Measurements from ENCODE around the gene PLA2G4E.
A peak's percentile ranks its signal among the peaks of the same experiment; 100 is the strongest.

Gene PLA2G4E

DNA sequence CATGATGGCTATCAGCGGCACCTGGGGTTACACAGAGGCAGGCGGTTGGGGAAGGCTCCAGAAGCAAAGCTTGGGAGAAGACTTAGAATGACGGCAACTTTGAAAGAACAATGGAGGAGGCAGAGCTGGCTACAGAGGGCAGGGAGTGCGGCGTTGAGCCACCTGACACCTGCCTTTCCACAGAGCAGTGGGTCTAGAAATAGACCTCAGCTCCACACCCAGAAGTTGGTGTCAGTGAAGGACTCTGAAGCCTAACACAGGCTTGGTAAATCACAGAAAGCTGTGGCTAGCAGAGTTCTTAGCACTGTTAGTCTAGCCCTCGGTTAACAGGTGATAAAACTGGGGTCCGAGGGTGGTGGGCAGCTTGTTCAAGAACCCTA, 25.4 kb downstream of the PLA2G4E start:
- H3K36me3 Mint-ChIP-seq (ENCODE audit: low read depth), result no peaks in the 10 kb centered on the region
- no peak overlapping the region for H3K27ac Mint-ChIP-seq
- peaks cover 6% of the 10 kb centered on the region for H3K27me3 Mint-ChIP-seq
- peaks cover 8% of the 10 kb centered on the region for H3K4me1 Mint-ChIP-seq (ENCODE audit: low read depth)
- no peak for DNase-seq
- H3K9me3 Mint-ChIP-seq, result no peaks in the 10 kb centered on the region
- no peak overlapping the region for H3K4me3 Mint-ChIP-seq

DNA sequence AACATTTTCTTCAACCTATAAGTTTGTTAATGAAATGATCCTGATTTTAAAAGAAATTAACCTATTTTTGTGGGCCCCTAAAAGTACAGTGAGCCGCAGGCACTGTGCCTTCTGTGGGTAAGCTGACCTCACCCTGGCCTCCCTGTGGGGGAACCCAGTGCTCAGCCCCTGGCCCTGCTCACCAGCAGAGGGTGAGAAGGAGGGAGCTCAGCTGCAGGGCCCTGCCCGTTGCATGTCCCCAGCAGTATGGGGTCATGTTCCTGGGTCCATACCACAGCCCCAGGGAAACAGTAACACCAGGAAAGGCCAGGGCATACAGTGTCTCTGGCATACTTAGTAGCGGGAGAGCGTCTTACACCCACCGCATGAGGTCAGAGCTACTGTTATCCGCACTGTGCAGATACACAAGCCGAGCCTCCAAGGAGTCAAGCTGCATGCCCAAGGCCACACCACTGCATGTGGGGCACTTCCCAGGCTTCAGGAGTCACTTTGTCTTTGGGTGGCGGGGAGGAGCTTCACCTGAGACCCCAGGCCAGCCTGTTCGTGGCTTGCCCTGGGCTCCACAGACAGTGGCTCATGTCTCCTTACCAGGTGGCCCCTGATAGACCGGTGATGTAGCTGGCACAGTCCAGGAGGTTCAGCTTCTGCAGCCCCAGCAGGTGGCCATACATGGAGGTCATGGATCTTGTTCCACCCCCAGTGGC, 25.9 kb downstream of the PLA2G4E start:
- H3K36me3 Mint-ChIP-seq (ENCODE audit: low read depth), result no peaks in the 10 kb centered on the region
- H3K4me3 Mint-ChIP-seq, result no peak overlapping the region
- H3K27ac Mint-ChIP-seq, result no peak overlapping the region
- no peaks in the 10 kb centered on the region for H3K9me3 Mint-ChIP-seq
- peaks cover 9% of the 10 kb centered on the region for H3K27me3 Mint-ChIP-seq
- peaks cover 8% of the 10 kb centered on the region for H3K4me1 Mint-ChIP-seq (ENCODE audit: low read depth)
- no peak for DNase-seq

DNA sequence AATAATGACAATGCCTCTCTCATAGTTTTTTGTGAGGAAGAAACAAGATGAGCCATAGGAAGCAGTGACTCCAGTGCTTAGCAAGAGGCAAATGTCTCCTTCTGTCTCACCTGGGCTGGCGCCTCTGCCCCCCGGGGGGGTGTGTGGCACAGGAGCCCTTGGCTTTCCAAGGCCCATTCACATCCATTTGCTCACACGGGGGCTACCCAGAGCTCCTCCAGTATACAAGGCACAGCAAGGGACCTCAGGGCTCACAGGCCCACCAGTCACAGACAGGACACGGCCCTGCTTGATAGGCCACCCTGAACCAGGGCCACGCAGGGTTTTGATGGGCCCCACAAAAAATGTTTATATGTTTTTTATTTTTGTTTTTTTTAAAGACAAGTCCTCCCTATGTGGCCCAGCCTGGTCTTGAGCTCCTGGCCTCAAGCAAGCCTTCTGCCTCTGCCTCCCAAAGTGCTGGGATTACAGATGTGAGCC, 26.6 kb downstream of the PLA2G4E start:
- Mint-ChIP-seq H3K4me1 (ENCODE audit: low read depth) (peaks cover 3% of the 10 kb centered on the region), H3K27me3 (peaks cover 4% of the 10 kb centered on the region), H3K36me3 (ENCODE audit: low read depth) (no peaks in the 10 kb centered on the region), H3K4me3 (no peak overlapping the region), H3K27ac (no peak overlapping the region), H3K9me3 (no peaks in the 10 kb centered on the region)
- DNase-seq, result no peak

DNA sequence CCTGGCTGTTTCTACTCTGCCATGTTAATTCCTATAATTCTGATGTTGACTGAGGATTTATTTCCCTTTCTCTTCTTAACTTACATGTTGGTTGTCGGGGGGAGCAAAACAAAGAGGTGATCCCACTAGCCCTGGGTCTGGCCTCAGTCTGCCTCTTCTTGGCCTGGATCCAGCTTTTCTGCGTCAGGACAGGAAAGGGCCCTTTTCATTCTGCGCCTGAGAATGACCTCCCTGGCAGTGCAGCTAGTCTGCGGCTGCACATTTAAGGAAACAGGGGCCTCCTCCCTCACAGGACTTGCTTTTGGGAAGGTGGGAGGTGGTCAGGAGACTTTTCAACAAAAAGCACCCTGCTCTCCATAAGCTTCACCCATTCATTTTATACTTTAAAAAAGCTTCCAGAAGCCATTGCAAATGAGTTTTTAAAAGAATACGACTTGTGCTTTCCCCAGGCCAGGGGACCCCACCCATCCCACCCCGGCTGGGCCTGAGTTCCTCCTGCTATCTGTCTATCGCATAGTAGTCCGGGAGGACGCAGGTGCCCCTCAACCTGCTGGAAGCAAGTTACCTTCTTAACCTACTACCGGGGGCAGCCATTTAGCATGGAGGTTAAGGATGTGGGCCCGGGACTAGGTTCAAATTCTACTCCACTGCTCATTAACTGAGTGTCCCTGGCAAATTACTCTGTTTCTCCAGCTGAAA, 27.2 kb downstream of the PLA2G4E start:
- Mint-ChIP-seq H3K4me1 (ENCODE audit: low read depth) (no peaks in the 10 kb centered on the region), H3K36me3 (ENCODE audit: low read depth) (no peaks in the 10 kb centered on the region), H3K27me3 (peaks cover 3% of the 10 kb centered on the region), H3K9me3 (no peaks in the 10 kb centered on the region), H3K27ac (no peak overlapping the region), H3K4me3 (no peak overlapping the region)
- DNase-seq, result no peak

DNA sequence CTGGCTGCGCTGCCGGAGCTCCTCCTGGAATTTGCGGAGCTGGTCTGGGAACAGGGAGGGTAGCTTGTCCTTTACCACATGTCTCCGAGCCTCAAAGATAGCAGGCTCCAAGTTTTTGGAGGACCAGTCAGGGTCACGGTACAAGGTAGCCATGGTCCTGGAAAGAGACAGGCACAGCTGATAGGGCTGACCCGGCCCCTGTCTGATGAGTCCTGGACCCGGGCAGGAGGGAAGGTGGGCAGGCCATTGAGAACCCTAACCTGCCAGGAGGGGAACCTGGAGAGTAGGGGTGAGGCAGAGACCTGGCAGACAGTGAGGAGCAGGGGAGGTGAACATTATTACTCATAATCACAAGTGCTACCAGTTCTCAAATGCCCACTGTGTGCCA, 28.0 kb downstream of the PLA2G4E start:
- Mint-ChIP-seq H3K36me3 (ENCODE audit: low read depth) (no peaks in the 10 kb centered on the region), H3K27ac (no peak overlapping the region), H3K4me3 (no peak overlapping the region), H3K4me1 (ENCODE audit: low read depth) (no peaks in the 10 kb centered on the region), H3K9me3 (no peaks in the 10 kb centered on the region), H3K27me3 (peaks cover 3% of the 10 kb centered on the region)
- no peak for DNase-seq

DNA sequence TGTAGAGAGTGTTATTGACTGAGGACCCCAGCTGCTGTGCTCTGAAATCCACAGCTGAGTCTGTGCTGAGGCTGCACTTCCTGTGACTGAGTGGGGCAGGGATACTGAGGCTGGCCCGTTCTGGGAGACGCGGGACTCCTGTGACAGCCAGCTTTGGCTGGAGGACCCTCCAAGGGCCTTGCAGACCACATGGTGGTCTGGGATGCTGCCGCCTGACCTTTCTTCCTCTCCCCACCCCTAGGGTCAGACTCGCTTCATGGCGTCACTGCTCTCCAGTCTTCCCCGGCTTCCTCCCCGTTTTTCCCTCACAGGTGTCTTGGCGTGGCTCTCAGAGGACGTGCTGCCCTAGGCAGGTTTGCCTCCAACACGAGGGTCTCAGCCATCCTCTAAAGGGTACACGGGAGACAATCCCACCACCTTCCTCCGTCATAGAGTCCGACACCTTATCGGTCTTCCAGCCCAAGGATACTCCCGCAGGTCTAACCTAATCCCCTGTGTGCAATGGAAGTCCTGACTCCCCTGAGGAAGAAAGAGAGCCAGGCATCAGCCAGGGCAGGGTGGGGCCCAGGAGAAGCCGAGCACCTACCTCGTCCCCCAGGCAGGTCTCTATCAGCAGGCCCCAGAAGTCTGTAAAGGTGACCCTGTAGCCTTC, 28.6 kb downstream of the PLA2G4E start:
- DNase-seq, result no peak
- Mint-ChIP-seq H3K36me3 (ENCODE audit: low read depth) (no peaks in the 10 kb centered on the region), H3K9me3 (no peaks in the 10 kb centered on the region), H3K4me3 (no peak overlapping the region), H3K27me3 (peaks cover 3% of the 10 kb centered on the region), H3K4me1 (ENCODE audit: low read depth) (no peaks in the 10 kb centered on the region), H3K27ac (no peak overlapping the region)

DNA sequence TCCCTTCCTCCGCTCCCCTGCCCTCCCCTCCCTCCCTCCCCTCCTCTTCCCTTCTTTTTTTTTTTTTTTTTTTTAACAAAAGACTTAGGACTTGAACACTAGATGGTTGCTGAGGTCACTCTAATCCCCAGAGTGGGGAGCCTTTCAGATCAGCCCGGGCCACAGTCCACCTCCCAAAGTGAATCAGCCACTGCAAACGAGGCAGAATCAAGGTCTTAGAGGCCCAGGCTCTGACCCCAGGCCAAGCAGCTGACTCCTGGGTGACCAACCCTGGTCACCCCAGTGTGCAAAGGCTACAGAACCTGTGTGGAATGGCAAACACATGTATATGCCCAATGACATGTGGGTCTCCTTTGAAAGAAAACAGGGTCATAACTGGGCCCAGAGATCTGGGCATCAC, 30.2 kb downstream of the PLA2G4E start:
- H3K36me3 Mint-ChIP-seq (ENCODE audit: low read depth), result no peaks in the 10 kb centered on the region
- H3K27me3 Mint-ChIP-seq, result peaks cover 3% of the 10 kb centered on the region
- no peak overlapping the region for H3K4me3 Mint-ChIP-seq
- H3K4me1 Mint-ChIP-seq (ENCODE audit: low read depth), result no peaks in the 10 kb centered on the region
- no peak for DNase-seq
- no peak overlapping the region for H3K27ac Mint-ChIP-seq
- no peaks in the 10 kb centered on the region for H3K9me3 Mint-ChIP-seq

DNA sequence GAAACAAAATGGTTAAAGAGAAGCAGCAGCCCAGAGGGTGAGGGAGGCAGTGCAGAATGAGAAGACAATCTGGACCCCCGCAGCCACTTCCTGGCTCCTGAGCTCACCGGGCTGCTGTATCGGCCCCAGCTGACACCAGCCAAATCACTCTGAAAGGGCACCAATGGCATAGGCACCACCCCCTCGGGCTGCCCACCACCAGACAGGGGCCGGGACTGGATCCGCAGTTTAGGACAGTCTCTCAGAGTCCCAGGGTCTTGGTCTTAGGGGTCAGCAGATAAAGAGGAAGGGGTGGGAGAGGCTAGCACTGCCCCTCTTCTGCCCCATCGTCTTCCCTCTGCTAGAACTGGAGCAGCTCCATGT, 30.6 kb downstream of the PLA2G4E start:
- no peak overlapping the region for H3K27ac Mint-ChIP-seq
- no peaks in the 10 kb centered on the region for H3K4me1 Mint-ChIP-seq (ENCODE audit: low read depth)
- H3K4me3 Mint-ChIP-seq, result no peak overlapping the region
- no peaks in the 10 kb centered on the region for H3K36me3 Mint-ChIP-seq (ENCODE audit: low read depth)
- H3K27me3 Mint-ChIP-seq, result peaks cover 3% of the 10 kb centered on the region
- no peaks in the 10 kb centered on the region for H3K9me3 Mint-ChIP-seq
- DNase-seq, result no peak

DNA sequence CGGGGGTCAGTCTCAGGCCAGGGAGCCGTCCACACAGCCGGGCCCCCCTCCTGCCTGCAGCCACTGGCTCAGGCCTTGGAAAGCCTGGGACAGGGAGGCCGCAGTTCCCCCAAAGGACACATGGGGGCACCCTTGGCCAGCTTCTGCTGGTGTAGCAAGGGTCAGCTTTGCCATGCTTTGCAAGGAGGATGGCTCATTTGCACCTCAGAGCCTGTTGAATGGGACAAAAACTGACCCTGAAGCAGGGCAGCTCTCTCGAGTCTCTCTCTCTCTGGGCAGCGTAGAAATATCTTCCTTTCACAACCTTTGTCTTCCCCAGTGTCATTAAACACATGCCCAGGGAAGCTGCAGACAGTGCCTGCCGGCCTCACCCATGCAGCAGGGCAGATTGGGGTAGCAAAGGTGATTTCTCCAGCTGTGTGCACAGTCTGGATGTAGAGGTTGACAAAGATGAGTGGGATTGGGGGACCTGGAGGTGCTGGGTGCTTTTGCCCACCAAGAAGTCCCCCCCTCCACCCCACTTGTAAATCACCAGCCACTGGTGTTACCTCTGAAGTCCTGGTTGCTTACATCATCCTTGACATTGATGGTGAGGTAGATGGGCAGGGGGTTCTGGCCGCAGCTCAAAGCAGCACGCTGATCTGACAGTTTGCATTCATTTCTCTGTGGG, 31.1 kb downstream of the PLA2G4E start:
- peak; percentile 94 for DNase-seq
- no peak overlapping the region for H3K4me3 Mint-ChIP-seq
- H3K27me3 Mint-ChIP-seq, result peaks cover 3% of the 10 kb centered on the region
- no peaks in the 10 kb centered on the region for H3K36me3 Mint-ChIP-seq (ENCODE audit: low read depth)
- H3K27ac Mint-ChIP-seq, result no peak overlapping the region
- no peaks in the 10 kb centered on the region for H3K4me1 Mint-ChIP-seq (ENCODE audit: low read depth)
- no peaks in the 10 kb centered on the region for H3K9me3 Mint-ChIP-seq

DNA sequence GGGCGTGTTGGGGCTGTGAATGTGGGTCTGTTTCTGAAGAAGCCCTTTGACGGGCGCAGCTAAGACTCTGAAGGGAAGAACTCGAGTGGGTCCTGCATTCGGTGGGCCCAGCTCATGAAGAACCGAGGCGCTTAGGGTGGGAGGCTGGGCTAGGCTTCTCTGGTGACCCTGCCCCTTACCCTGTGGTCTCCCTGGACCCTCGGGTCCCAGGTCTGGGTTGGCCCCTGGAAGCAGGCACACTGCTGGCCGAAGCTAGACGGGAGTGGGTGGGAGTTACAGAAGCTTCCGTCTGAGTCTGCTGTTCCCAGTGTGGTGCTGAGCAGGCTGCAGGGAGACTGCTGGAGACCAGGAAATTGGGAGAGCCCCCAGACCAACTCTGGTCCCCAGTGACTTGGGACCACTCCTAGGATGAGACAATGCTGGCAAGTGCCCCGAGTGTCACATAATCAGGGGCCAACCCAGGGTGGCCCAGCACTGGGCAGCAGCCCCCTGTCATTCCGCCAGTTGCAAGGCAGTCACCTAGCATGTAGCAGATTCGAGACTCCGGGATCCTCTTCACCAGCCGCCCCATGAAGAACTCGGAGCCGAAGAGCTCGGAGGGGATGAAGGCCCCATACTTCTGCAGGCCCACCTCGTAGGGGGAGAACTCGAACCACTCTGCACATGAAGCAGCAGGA, 31.8 kb downstream of the PLA2G4E start:
- Mint-ChIP-seq H3K36me3 (ENCODE audit: low read depth) (no peaks in the 10 kb centered on the region), H3K4me3 (no peak overlapping the region), H3K27me3 (peaks cover 3% of the 10 kb centered on the region), H3K4me1 (ENCODE audit: low read depth) (no peaks in the 10 kb centered on the region), H3K9me3 (no peaks in the 10 kb centered on the region), H3K27ac (no peak overlapping the region)
- no peak for DNase-seq

DNA sequence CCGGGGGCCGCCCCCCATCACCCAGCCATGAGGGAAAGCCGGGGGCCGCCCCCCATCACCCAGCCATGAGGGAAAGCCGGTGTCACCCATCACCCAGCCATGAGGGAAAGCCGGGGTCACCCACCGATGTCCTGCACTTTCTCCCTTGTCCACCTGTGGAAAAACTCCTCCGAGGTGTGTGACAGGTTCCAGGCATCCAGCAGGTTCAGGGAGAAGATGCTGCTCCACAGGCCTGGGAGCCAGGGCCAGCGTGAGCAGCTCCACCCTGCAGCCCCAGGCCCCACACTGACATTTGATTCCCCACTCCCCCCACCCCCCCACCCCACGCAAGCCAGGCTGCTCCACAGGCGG, 32.9 kb downstream of the PLA2G4E start:
- Mint-ChIP-seq H3K27ac (no peak overlapping the region), H3K36me3 (ENCODE audit: low read depth) (no peaks in the 10 kb centered on the region), H3K27me3 (peaks cover 3% of the 10 kb centered on the region), H3K9me3 (no peaks in the 10 kb centered on the region), H3K4me3 (no peak overlapping the region), H3K4me1 (ENCODE audit: low read depth) (no peaks in the 10 kb centered on the region)
- DNase-seq, result no peak

DNA sequence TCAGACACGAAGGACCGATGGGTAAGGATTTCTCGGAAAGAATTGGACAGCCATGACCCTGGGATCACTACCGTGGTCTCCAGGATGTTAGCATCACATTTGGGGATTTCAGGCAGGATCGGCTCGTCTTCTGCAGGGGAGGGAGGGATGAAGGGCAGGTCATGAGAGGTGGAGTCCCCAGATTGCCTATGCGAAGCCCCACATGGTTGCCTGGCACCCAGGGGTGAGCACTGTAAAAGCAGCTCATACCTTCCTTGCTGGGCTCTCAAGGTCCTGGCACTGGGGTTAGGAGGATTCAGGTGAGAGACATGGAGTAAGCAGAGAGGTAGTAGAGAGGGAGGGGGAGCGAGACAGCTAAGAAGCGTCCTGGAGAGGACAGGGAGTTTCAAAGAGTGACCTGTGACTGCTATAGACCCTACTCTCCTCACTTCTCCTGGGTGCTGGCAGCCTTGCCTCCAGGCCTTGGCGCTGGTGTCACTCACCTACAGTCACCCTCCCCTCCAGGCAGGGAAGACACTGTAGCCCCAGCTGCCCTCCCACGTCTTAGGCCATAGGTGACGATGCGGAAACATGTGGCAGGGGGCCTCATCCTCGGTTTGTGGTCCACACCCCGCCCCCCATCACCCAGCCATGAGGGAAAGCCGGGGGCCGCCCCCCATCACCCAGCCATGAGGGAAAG, 33.5 kb downstream of the PLA2G4E start:
- Mint-ChIP-seq H3K27me3 (peaks cover 3% of the 10 kb centered on the region), H3K36me3 (ENCODE audit: low read depth) (no peaks in the 10 kb centered on the region), H3K9me3 (no peaks in the 10 kb centered on the region), H3K4me1 (ENCODE audit: low read depth) (no peaks in the 10 kb centered on the region), H3K4me3 (no peak overlapping the region), H3K27ac (no peak overlapping the region)
- DNase-seq, result no peak

DNA sequence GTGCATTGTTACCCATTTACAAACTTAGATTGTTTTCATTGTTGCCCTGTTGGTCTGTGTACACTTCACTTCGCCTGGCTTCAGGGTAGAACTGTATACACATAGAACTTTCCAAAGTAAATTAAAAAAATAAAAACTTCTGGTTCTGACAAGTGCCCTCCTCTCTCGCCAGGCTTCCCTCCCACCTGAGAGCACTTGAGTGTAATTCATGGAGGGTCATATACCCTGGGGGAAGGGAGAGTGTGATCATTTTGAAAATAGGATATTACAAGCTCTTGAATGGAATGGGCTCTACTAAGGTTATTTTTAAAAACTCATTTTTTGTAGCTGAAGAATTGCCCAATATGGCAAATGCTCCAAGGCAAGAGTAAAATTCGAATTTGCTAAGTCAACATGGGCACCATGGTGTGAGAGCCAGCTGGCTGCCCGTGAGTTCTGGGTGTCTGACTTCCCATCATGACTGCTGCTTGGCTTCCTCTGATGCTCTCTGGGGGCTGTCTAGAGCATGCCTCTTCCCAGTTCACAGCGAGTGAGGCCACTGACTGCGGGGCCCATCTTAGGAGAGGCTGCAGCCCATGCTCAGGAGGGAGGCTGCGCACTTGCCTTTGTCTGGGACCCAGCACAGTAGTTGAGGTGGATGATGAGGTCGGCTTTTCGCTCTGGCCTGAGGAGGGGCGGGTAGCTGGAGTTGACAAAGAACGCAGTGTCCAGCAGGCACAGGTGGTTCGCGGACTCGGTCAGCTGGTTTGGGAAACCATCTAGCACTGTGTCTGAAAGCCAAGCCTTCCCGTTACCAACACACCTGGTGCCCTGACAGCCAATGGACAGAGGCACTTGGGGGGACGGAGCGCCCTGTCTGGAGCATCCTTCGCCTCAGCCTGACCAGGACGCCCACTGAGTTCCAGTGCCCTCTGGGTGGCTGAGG, 35.3 kb downstream of the PLA2G4E start:
- H3K4me1 Mint-ChIP-seq (ENCODE audit: low read depth), result peaks cover 8% of the 10 kb centered on the region
- no peak overlapping the region for H3K27ac Mint-ChIP-seq
- H3K36me3 Mint-ChIP-seq (ENCODE audit: low read depth), result no peaks in the 10 kb centered on the region
- H3K4me3 Mint-ChIP-seq, result no peak overlapping the region
- no peak for DNase-seq
- H3K9me3 Mint-ChIP-seq, result no peaks in the 10 kb centered on the region
- peaks cover 3% of the 10 kb centered on the region for H3K27me3 Mint-ChIP-seq
